HepG2 (cell line): ENCODE results near the gene CEP57L1. TPM values are rescaled to one million over a fixed set of nuclear protein-coding genes. Genes with fewer than 3 reads are reported as not detected.
"Not testable (repeated sequence)": the region's sequence is repeated elsewhere in the genome, so short reads cannot be mapped to it uniquely, and the experiment has no call there.

Source experiments
- ATAC-seq: fragments of 200-7000 bp; cut with Tn5 transposase; 3 replicates; pipeline ENCODE4 v1.9.1; 2020; ENCODE audit warnings: mild to moderate bottlenecking, moderate library complexity
- BruUV-seq: library from RNA; stranded (reverse); fragments of 400-500 nt; replicated peaks from 2 replicates; lab custom pipeline; 2021; lab: Mats Ljungman, UMichigan
- CTCF ChIA-PET: fragments of 300-600 bp; formaldehyde crosslinking; extraction: SDS; loops from one replicate; lab custom pipeline; 2021; ENCODE audit warnings: low total read pairs, inconsistent platforms, low intra/inter-chr PET ratio; lab: Yijun Ruan, JAX
- POLR2A ChIA-PET: fragments of 350-600 bp; sonication (Branson Sonifier 250); formaldehyde crosslinking; loops from one replicate; lab custom pipeline; 2020; ENCODE audit warnings: antibody characterized with exemption, inconsistent platforms; lab: Yijun Ruan, JAX
- DNase-seq: peaks from one replicate; pipeline ENCODE4 v3.0.0-alpha.2; 2015; ENCODE audit warnings: low spot score
- FAIRE-seq: peaks from 3 replicates; lab custom pipeline; 2011; peaks lifted over from hg19 to GRCh38; lab: Jason Lieb, UNC
- H2AFZ ChIP-seq: one replicate; pipeline ENCODE4 v1.6.1; 2011; ENCODE audit warnings: low read length, inconsistent platforms
- H3K27ac ChIP-seq: fragments of 300-600 bp; 3 replicates; pipeline ENCODE4 v1.8.0; 2011; ENCODE audit warnings: mixed run types, mild to moderate bottlenecking, mixed read lengths, low read length, inconsistent platforms; ENCODE audit not compliant: insufficient read depth; ENCODE audit errors: extremely low read length
- H3K27me3 ChIP-seq, 2 experiments: fragments of 200-600 bp in 1 of 2; 2 replicates in 1 of 2; 3 replicates in 1 of 2; pipeline versions ENCODE4 v1.6.0 to v1.8.0; 2011; ENCODE audit warnings: low read length in 2 of 2, mild to moderate bottlenecking in 2 of 2, moderate library complexity in 2 of 2, inconsistent platforms in 1 of 2; ENCODE audit not compliant: insufficient read depth in 2 of 2, control insufficient read depth in 1 of 2
- H3K36me3 ChIP-seq, 2 experiments: fragments of 200-600 bp in 1 of 2; replicated peaks in 1 of 2; 2 replicates in 1 of 2; 3 replicates in 1 of 2; pipeline versions ENCODE4 v1.5.1 to v1.8.0; 2011; ENCODE audit warnings: low read length in 2 of 2, inconsistent platforms in 1 of 2; ENCODE audit not compliant: insufficient read depth in 2 of 2, control insufficient read depth in 1 of 2
- H3K4me1 ChIP-seq: 2 replicates; pipeline ENCODE4 v1.5.1; 2012; ENCODE audit warnings: low read length, inconsistent platforms; ENCODE audit not compliant: insufficient read depth
- H3K4me2 ChIP-seq: 2 replicates; pipeline ENCODE4 v1.6.0; 2011; ENCODE audit warnings: low read depth, low read length, inconsistent platforms
- H3K4me3 ChIP-seq, 3 experiments: fragments of 200-600 bp in 1 of 3; sonication (generic), shearing (Covaris generic) in 1 of 3; replicated peaks in 1 of 3; 2 replicates each; pipeline ENCODE4 v1.5.1; 2011 to 2016; ENCODE audit warnings: low read length in 3 of 3, inconsistent platforms in 2 of 3, low read depth in 2 of 3, mild to moderate bottlenecking in 2 of 3, control low read depth in 1 of 3, mixed read lengths in 1 of 3; ENCODE audit not compliant: insufficient read depth in 1 of 3
- H3K79me2 ChIP-seq: one replicate; pipeline ENCODE4 v1.6.1; 2011; ENCODE audit warnings: low read length, inconsistent platforms; ENCODE audit not compliant: insufficient read depth
- H3K9ac ChIP-seq: 2 replicates; pipeline ENCODE4 v1.6.0; 2011; ENCODE audit warnings: mild to moderate bottlenecking, low read depth, low read length, inconsistent platforms; ENCODE audit not compliant: insufficient read depth
- H3K9me3 ChIP-seq: 2 replicates; pipeline ENCODE4 v1.5.1; 2012; ENCODE audit warnings: mild to moderate bottlenecking, low read length
- H4K20me1 ChIP-seq: 2 replicates; pipeline ENCODE4 v1.6.0; 2011; ENCODE audit warnings: inconsistent platforms, mild to moderate bottlenecking, low read length, moderate library complexity; ENCODE audit not compliant: insufficient read depth
- BCL3 ChIP-seq: sonication (generic); formaldehyde crosslinking; IDR thresholded peaks from 2 replicates; pipeline ENCODE4 v1.5.1; 2020; ENCODE audit warnings: mild to moderate bottlenecking, missing genetic modification reagents, moderate library complexity
- BRCA1 ChIP-seq: sonication (generic); formaldehyde crosslinking; IDR thresholded peaks from 2 replicates; pipeline ENCODE4 v1.4.0; 2020; ENCODE audit warnings: missing genetic modification reagents
- GLMP ChIP-seq: sonication (generic); formaldehyde crosslinking; IDR thresholded peaks from 2 replicates; pipeline ENCODE4 v1.9.0; 2021; ENCODE audit warnings: missing genetic modification reagents, mild to moderate bottlenecking, borderline replicate concordance
- MNT ChIP-seq: fragments of 450-650 bp; IDR thresholded peaks from 2 replicates; pipeline ENCODE4 v1.6.1; 2016
- TRAFD1 ChIP-seq: sonication (generic); formaldehyde crosslinking; IDR thresholded peaks from 2 replicates; pipeline ENCODE4 v1.5.1; 2020; ENCODE audit warnings: missing genetic modification reagents, mild to moderate bottlenecking, borderline replicate concordance
- WGBS: methylation state at CpG from one replicate; pipeline ENCODE4 v1.1.6; 2017; ENCODE audit warnings: low lambda C conversion rate; 5-methylcytosine and 5-hydroxymethylcytosine counted together
- in situ Hi-C: cut with HindIII; loops from 2 replicates; pipeline ENCODE4 v1.10.0; 2017; ENCODE audit warnings: low pct_unique_long_range_greater_than_20kb; ENCODE audit not compliant: extremely low pct_ligation_motif_present
- intact Hi-C: fragments of 100-400 bp; cut with micrococcal nuclease; formaldehyde crosslinking; loops from one replicate; pipeline ENCODE4 v1.10.0; 2022; ENCODE audit not compliant: unreplicated experiment
- polyA plus RNA-seq, 8 experiments: library from polyadenylated mRNA; depleted of rRNA in 3 of 8; stranded (reverse) in 7 of 8; unstranded in 1 of 8; fragments of >200 nt; fragmentation: Illumina TruSeq in 4 of 8; extraction: Trizol in 4 of 8; gene quantifications; 2 replicates each; pipeline versions ENCODE4 v1.2.1 to v1.2.3, GENCODE V29; 2011 to 2016; ENCODE audit warnings: low read depth in 4 of 8, missing spikeins in 1 of 8, mixed read lengths in 1 of 8; ENCODE audit not compliant: insufficient read depth in 1 of 8
- total RNA-seq, 5 experiments: library from RNA; depleted of rRNA; stranded (reverse); fragments of >200 nt; fragmentation: Illumina TruSeq; extraction: Trizol; gene quantifications; 2 replicates each; pipeline ENCODE4 v1.2.3, GENCODE V29; 2016; ENCODE audit warnings: low read depth in 1 of 5

The CEP57L1 gene
- total and polyA plus RNA-seq, 2 of the 13 experiments (the other 11 are each of a cell fraction or from before 2014, with no cell fraction given) = 7.7 to 15.5 TPM

- in situ Hi-C loops, POLR2A ChIA-PET: not testable (repeated sequence)
These were observed 40.7 kb downstream of the CEP57L1 start for GRCh38 chr6:109136039-109136438.

GRCh38 chr6:109136530-109136929, 41.2 kb downstream of the CEP57L1 start:
- H3K9me3 ChIP-seq, H3K27me3 ChIP-seq, POLR2A ChIA-PET, in situ Hi-C loops, H4K20me1 ChIP-seq, DNase-seq, BruUV-seq, ATAC-seq, CTCF ChIA-PET, intact Hi-C loops, H3K9ac ChIP-seq, FAIRE-seq, H3K4me2 ChIP-seq, H2AFZ ChIP-seq, H3K4me3 ChIP-seq, H3K27ac ChIP-seq, H3K79me2 ChIP-seq, H3K36me3 ChIP-seq: not testable (repeated sequence)
- WGBS = 96% methylated on average over 6 of the region's 6 CpGs
- H3K4me1 ChIP-seq = peaks cover 10% of the 10 kb centered on the region

More at GRCh38 chr6:109136039-109136438, 40.7 kb downstream of the CEP57L1 start:
- 94% methylated on average over 6 of the region's 6 CpGs for WGBS
- H3K27me3 ChIP-seq, H3K9ac ChIP-seq, intact Hi-C loops, H3K4me3 ChIP-seq, FAIRE-seq, H2AFZ ChIP-seq, H4K20me1 ChIP-seq, CTCF ChIA-PET, H3K9me3 ChIP-seq, BruUV-seq, H3K36me3 ChIP-seq, ATAC-seq, DNase-seq, H3K79me2 ChIP-seq, H3K4me2 ChIP-seq, H3K27ac ChIP-seq: not testable (repeated sequence)
- H3K4me1 ChIP-seq = peaks cover 15% of the 10 kb centered on the region

GRCh38 chr6:109139109-109139508, 43.8 kb downstream of the CEP57L1 start:
- peaks cover 10% of the 10 kb centered on the region for H3K4me1 ChIP-seq
- no peaks in the 10 kb centered on the region for H4K20me1 ChIP-seq
- POLR2A ChIA-PET = no interaction called here
- no TSS peak for BruUV-seq
- CTCF ChIA-PET = no interaction called here
- intact Hi-C loops = no loop called here
- H2AFZ ChIP-seq = no peak overlapping the region
- peak; percentile 39 for DNase-seq
- no peaks in the 10 kb centered on the region for H3K36me3 ChIP-seq
- no peaks in the 10 kb centered on the region for H3K9me3 ChIP-seq
- no peak overlapping the region for H3K9ac ChIP-seq
- H3K4me3 ChIP-seq = no peak overlapping the region
- no peak overlapping the region for H3K27ac ChIP-seq
- no peaks in the 10 kb centered on the region for H3K27me3 ChIP-seq
- peak; percentile 50 for ATAC-seq
- 77% methylated on average over 6 of the region's 6 CpGs for WGBS
- no peak overlapping the region for H3K4me2 ChIP-seq
- FAIRE-seq = no peak
- in situ Hi-C loops = no loop called here
- H3K79me2 ChIP-seq = no peaks in the 10 kb centered on the region
- TF ChIP-seq TRAFD1 (CRISPR knock-in tag) (no peak), BRCA1 (CRISPR knock-in tag) (no peak), MNT (no peak), BCL3 (CRISPR knock-in tag) (no peak), GLMP (CRISPR knock-in tag) (no peak)
